GM10266 (cell line): Measurements from ENCODE around the gene MZB1.

Experiments
- DNase-seq: peaks from one replicate; pipeline ENCODE4 v3.0.0; 2012; ENCODE audit errors: extremely low spot score
- TF ChIP-seq, protein P1 (sequence below): IDR thresholded peaks from 2 replicates; pipeline ENCODE4 v1.5.1; 2012; ENCODE audit warnings: mild to moderate bottlenecking, low read depth; ENCODE audit not compliant: control insufficient read depth, insufficient read depth; ENCODE audit errors: missing control alignments

Gene MZB1

DNA sequence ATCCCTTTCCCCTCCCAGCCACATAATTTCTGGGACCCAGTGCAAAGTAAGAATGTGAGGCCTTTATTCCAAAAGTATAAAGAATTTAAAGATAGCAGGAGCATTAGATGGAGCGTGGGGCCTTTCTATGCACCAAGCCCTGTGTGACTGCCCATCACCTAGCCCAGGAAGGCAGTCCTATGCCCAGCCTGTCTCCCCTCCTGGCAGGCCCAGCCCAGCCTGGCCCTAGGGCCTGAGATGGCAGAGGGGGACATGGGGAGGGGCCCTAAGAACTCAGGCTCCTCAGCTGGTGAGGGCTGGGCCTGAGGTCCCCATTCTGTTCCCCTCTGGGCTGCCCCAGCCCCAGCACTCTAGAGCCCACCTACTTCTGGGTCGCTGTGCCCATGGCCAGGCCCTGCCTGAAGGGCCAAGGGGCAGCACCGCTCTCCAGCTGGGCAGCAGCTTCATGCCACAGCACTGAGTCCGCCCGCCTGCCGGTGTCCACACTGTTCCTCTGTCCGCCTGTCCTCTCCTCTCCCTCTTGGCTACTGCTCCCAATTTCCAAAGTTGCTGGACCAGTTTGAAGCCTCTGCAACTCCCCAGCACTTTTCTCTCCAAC, 5.6 kb downstream of the MZB1 start:
- TF ChIP-seq, protein P1, sequence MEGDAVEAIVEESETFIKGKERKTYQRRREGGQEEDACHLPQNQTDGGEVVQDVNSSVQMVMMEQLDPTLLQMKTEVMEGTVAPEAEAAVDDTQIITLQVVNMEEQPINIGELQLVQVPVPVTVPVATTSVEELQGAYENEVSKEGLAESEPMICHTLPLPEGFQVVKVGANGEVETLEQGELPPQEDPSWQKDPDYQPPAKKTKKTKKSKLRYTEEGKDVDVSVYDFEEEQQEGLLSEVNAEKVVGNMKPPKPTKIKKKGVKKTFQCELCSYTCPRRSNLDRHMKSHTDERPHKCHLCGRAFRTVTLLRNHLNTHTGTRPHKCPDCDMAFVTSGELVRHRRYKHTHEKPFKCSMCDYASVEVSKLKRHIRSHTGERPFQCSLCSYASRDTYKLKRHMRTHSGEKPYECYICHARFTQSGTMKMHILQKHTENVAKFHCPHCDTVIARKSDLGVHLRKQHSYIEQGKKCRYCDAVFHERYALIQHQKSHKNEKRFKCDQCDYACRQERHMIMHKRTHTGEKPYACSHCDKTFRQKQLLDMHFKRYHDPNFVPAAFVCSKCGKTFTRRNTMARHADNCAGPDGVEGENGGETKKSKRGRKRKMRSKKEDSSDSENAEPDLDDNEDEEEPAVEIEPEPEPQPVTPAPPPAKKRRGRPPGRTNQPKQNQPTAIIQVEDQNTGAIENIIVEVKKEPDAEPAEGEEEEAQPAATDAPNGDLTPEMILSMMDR: no peak
- no peak for DNase-seq

DNA sequence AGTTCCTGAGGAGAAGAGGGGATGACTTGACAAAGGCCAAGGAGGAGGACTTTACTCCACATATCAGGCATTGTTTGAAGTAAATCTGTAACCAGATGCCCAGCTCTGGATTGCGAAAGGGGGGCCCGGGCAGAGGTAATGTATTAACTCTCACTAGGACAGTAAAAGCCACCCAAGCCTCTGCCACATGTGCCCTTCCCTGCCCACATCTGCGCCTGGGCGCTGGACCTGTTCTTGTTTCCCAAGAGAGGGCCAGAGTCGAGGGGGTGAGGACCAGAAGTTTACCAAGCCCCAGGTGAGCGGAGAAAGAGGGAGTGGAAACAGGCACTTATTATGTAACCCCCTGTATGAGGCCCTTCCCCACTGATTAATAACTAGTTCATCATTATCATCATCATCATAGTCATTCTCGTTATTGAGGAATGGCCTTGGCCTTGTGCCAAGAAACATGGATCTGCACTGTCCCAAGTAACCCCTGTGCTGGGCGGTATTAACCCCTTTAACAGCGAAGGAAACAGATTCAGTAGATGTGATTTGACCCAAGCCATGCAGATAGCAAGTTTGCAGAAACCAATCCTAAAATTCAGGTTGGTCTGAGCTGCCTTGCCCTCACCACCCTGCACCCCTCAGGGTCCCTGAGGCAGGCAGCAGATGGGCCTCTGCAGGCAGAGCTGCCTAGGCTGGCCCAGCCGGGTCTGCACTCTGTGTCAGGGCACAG, 6.3 kb downstream of the MZB1 start, which contains the start of gene SLC23A1:
SLC23A1 (minus strand) TSS at position 23 of the 718 bp plus-strand sequence. CDS start 44 bp downstream, outside the sequence.
- no peak for DNase-seq
- TF ChIP-seq, protein P1: no peak

DNA sequence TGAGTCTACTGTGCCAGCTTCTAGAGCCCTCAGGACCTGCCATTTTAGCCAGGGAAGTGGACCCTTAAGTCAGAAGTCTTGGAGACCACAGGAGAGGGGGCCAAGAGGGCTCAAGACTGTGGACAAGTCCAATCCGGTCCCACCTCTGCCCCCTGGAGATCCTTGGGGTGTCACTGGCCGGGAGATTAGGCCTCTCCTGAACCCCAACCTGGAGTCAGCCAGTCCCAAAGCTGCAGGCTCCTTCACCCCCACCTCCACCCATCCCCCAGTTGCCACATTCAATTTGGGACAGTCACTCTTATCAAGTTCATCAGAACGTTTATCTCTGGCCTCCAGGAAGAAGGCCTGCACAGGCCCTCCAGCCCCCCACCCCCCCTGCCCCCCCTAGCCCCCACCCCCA, 6.9 kb downstream of the MZB1 start:
- TF ChIP-seq, protein P1: no peak
- DNase-seq: no peak

DNA sequence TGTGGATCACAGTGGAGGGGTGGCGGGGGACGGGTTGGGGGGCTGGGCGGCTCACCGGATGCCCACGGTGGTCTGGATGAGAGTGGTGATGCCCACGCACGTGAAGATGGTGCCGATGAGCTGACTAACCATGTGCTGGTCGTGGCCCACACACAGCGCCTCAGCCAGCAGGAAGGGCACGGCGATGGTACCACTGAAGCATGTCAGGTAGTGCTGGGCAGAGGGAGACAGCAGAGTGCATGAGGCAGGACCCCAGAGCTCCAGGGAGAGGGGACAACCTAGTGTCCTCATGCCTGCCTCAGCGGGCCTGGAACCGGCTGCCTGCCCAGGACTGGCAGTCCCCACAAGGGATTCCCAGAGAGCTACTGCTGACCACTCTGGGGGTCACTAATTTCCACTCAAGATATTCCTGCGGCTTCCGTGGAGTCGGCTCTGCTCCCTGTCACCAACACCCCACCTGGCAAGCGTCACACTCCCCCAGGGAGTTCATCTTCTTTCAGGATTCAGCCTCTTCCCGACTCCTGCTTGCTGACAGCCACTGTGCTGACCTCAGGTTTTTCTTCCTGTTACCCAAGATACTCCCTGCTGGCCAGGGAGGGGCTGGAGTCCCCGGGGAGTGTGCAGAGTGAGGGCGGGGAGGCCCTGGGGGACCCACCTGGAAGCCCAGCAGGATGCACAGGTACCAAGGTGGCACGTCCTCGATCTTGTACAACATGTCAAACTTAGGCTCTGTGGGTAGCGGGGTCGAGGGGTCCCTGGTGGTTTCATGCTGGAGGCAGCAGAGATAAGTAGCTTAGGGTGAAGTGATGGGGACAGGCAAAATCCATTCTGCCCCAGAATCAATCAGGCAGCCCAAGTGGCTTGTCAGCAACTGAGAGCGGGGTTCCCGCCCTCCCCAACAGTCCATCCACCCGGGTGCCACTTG, 7.6 kb downstream of the MZB1 start:
- TF ChIP-seq, protein P1: no peak
- no peak for DNase-seq

DNA sequence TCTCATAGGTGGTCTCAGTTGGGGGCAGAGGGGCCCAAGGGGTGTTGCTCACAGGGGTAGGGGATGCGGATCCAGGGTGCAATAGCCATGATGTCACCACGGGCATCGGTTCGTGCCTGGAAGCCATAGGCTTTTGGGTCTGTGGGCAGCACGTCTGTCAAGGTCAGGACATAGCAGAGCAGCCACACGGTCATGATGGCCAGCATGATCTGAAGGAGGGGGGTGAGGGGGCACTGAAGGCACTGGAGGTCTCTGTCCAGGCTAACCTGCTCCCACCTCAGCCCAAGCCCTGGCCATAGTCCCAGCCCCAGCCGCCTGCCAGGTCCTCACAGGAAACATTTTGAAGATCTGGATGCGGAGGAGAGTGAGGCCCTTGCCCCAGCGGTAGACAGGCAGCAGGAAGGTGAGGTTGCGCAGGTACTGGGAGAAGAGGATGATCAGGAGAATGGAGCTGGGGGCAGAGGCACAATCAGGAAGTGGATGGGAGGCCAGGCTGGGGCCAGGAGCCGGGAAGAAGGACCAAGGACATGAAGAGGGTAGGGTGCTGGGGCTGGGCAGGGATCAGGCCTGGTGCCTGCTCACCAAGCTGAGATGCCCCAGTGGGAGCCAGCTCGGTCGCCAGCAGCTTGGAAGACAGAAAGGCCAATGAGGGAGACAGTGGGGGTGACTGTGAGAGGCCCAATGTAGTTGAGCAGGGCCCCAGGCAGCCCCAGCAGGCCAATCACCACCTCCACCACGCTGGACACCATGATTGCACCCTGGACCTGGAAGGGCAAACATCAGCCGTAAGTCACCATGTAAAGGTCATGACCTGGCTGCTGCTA, 9.9 kb downstream of the MZB1 start:
- no peak for DNase-seq
- TF ChIP-seq, protein P1: no peak

DNA sequence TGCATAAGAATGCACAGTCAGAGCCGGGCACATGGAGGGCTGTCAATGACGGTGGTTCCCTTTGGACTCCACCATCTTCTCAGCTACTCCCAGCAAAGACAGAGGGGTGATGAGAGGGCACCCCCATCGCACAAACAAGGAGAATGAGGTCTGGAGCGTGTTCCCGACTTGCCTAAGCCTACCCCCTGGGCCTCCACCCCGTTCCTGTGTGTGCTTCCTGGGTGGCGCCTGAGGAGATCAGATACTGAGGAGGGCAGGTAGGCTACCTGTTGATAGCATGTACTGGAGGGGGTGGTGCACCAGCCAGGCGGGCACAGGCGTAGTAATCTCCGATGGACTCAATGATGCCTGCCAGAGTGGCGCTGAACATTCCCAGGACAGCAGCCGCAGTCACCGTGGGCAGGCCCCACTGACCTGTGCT, 10.8 kb downstream of the MZB1 start:
- TF ChIP-seq, protein P1: no peak

More for the DNA sequence above, 10.8 kb downstream of the MZB1 start:
- DNase-seq: no peak
